SU-DHL-6 (cell line): ENCODE measurements around the gene CSNK1A1.

ENCODE experiments used
- EZH2phosphoT487 ChIP-seq: fragments of 200-600 bp; sonication (generic), shearing (Covaris generic); conservative IDR thresholded peaks from 2 replicates; pipeline ENCODE4 v1.6.1; 2018; ENCODE audit warnings: mild to moderate bottlenecking, antibody characterized with exemption, low read length, moderate library complexity, mixed read lengths
- TF ChIP-seq, protein P1 (sequence below): fragments of 200-600 bp; sonication (generic); IDR thresholded peaks from one replicate; pipeline ENCODE4 v1.5.1; 2017; ENCODE audit warnings: antibody characterized with exemption, mild to moderate bottlenecking, low read length, moderate library complexity; ENCODE audit not compliant: insufficient read depth, poor library complexity, severe bottlenecking

DNA sequence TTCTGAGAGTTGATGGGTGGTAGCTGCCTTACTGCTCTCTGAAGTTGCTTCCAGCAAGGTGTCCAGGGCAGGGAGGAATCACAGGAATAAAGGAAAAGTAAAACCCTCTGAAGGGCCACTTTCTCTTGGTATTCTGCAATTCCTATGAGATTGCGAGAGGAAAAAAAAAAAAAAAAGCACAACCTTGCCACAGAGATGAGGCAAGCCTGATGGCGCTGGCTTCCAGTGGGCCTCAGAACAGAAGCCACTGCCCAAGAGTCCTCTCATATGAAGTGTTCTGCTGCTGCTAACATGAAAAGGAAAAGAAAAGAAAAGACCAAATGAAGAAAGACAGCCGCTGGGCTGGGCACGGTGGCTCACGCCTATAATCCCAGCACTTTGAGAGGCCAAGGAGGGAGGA lies 91.3 kb downstream of the CSNK1A1 start:
- TF ChIP-seq, protein P1, sequence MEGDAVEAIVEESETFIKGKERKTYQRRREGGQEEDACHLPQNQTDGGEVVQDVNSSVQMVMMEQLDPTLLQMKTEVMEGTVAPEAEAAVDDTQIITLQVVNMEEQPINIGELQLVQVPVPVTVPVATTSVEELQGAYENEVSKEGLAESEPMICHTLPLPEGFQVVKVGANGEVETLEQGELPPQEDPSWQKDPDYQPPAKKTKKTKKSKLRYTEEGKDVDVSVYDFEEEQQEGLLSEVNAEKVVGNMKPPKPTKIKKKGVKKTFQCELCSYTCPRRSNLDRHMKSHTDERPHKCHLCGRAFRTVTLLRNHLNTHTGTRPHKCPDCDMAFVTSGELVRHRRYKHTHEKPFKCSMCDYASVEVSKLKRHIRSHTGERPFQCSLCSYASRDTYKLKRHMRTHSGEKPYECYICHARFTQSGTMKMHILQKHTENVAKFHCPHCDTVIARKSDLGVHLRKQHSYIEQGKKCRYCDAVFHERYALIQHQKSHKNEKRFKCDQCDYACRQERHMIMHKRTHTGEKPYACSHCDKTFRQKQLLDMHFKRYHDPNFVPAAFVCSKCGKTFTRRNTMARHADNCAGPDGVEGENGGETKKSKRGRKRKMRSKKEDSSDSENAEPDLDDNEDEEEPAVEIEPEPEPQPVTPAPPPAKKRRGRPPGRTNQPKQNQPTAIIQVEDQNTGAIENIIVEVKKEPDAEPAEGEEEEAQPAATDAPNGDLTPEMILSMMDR: no peak
- no peak for TF ChIP-seq EZH2phosphoT487
